ENCODE data around the gene GMPS.

The GMPS gene

GRCh38 chr3:155978324-155978723, 107.9 kb downstream of the GMPS start:
- TF ChIP-seq, protein P1, sequence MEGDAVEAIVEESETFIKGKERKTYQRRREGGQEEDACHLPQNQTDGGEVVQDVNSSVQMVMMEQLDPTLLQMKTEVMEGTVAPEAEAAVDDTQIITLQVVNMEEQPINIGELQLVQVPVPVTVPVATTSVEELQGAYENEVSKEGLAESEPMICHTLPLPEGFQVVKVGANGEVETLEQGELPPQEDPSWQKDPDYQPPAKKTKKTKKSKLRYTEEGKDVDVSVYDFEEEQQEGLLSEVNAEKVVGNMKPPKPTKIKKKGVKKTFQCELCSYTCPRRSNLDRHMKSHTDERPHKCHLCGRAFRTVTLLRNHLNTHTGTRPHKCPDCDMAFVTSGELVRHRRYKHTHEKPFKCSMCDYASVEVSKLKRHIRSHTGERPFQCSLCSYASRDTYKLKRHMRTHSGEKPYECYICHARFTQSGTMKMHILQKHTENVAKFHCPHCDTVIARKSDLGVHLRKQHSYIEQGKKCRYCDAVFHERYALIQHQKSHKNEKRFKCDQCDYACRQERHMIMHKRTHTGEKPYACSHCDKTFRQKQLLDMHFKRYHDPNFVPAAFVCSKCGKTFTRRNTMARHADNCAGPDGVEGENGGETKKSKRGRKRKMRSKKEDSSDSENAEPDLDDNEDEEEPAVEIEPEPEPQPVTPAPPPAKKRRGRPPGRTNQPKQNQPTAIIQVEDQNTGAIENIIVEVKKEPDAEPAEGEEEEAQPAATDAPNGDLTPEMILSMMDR (conservative IDR thresholded peaks at IDR 0.05; ENCODE audit: low read depth, low read length), result peak; percentile 42; the same call in 1 of the 2 replicates
- no peak overlapping the region for H2AFZ ChIP-seq (ENCODE audit: low read depth)
- no peaks in the 10 kb centered on the region for H3K4me1 ChIP-seq (ENCODE audit: low read depth, poor library complexity, severe bottlenecking)
- no peak overlapping the region for H3K4me3 ChIP-seq (IDR thresholded peaks at IDR 0.05; ENCODE audit: insufficient read depth, low read depth, low read length)
- no peaks in the 10 kb centered on the region for H4K20me1 ChIP-seq (ENCODE audit: insufficient read depth)
- H3K9ac ChIP-seq, result no peak overlapping the region
- no peak overlapping the region for H3K4me2 ChIP-seq
- H3K36me3 ChIP-seq (ENCODE audit: insufficient read depth), result no peaks in the 10 kb centered on the region
- H3K27ac ChIP-seq, result no peak overlapping the region
- no peaks in the 10 kb centered on the region for H3K79me2 ChIP-seq (ENCODE audit: insufficient read depth, low read depth)
- H3K27me3 ChIP-seq (ENCODE audit: insufficient read depth, low read depth), result no peaks in the 10 kb centered on the region

DNA sequence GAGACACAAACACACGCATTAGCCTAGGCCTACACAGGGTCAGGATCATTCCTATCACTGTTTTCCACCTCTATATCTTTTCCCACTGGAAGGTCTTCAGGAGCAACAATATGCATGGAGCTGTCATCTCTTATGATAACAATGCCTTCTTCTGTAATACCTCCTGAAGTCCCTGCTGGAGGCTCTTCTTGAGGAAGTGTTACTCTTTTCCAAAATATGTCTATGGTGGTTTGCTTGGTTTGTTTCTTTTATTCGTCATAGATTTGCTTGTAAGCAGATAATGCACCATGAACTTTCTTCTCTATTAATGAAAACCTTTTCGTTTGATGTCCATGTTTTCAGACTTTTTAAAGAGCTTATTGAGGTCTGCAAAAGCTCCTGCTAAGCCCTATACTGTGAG, 109.3 kb downstream of the GMPS start:
- TF ChIP-seq, protein P1 (conservative IDR thresholded peaks at IDR 0.05; ENCODE audit: low read depth, low read length), result no peak
- H3K27ac ChIP-seq, result no peak overlapping the region

GRCh38 chr3:155981669-155982068, 111.2 kb downstream of the GMPS start:
- Histone ChIP-seq H3K9ac (no peak overlapping the region), H3K79me2 (ENCODE audit: insufficient read depth, low read depth) (no peaks in the 10 kb centered on the region), H3K4me3 (IDR thresholded peaks at IDR 0.05; ENCODE audit: insufficient read depth, low read depth, low read length) (no peak overlapping the region), H3K4me2 (no peak overlapping the region), H3K27ac (no peak overlapping the region), H3K27me3 (ENCODE audit: insufficient read depth, low read depth) (no peaks in the 10 kb centered on the region), H3K4me1 (ENCODE audit: low read depth, poor library complexity, severe bottlenecking) (no peaks in the 10 kb centered on the region), H4K20me1 (ENCODE audit: insufficient read depth) (no peaks in the 10 kb centered on the region), H3K36me3 (ENCODE audit: insufficient read depth) (no peaks in the 10 kb centered on the region), H2AFZ (ENCODE audit: low read depth) (no peak overlapping the region)
- TF ChIP-seq, protein P1 (conservative IDR thresholded peaks at IDR 0.05; ENCODE audit: low read depth, low read length), result no peak

More for the DNA sequence above, 109.3 kb downstream of the GMPS start:
- no peaks in the 10 kb centered on the region for H3K36me3 ChIP-seq (ENCODE audit: insufficient read depth)
- H2AFZ ChIP-seq (ENCODE audit: low read depth), result no peak overlapping the region
- no peak overlapping the region for H3K4me2 ChIP-seq
- H4K20me1 ChIP-seq (ENCODE audit: insufficient read depth), result no peaks in the 10 kb centered on the region
- no peak overlapping the region for H3K4me3 ChIP-seq (IDR thresholded peaks at IDR 0.05; ENCODE audit: insufficient read depth, low read depth, low read length)
- no peaks in the 10 kb centered on the region for H3K79me2 ChIP-seq (ENCODE audit: insufficient read depth, low read depth)
- H3K27me3 ChIP-seq (ENCODE audit: insufficient read depth, low read depth), result no peaks in the 10 kb centered on the region
- no peak overlapping the region for H3K9ac ChIP-seq
- H3K4me1 ChIP-seq (ENCODE audit: low read depth, poor library complexity, severe bottlenecking), result no peaks in the 10 kb centered on the region

DNA sequence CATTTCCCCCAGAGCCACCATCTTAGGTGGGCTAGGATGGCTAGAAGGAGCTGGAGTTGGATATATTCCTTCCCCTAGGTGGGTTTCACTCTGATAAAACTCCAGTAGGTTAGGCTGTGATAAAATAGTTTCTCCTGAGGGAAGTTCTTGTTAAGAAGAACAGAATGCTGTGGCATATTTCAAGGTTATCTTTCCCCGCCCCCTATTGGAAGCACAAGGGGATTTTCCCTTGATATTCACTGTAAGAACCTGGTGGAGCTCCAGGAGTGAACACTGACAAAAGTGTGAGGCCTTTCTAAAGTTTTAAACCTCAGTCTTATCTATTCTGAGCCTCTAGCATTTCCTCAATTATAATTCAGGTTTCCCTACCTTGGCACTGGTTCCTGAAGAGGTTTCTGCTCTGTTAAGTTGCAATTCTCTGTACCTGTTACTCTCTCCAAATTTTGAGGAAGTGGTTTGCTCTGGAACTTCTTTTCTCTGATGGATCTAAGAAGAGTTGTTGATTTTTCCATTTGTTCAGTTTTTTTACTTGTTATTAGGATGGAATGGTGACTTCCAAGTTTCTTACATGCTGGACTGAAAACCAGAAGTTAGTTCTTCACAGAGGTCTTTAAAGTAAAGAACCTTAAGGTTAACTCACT, 113.5 kb downstream of the GMPS start:
- Histone ChIP-seq H3K27ac (no peak overlapping the region), H3K4me3 (IDR thresholded peaks at IDR 0.05; ENCODE audit: insufficient read depth, low read depth, low read length) (no peak overlapping the region), H3K36me3 (ENCODE audit: insufficient read depth) (no peaks in the 10 kb centered on the region), H4K20me1 (ENCODE audit: insufficient read depth) (no peaks in the 10 kb centered on the region), H3K9ac (no peak overlapping the region), H3K4me2 (no peak overlapping the region), H3K27me3 (ENCODE audit: insufficient read depth, low read depth) (no peaks in the 10 kb centered on the region), H3K79me2 (ENCODE audit: insufficient read depth, low read depth) (no peaks in the 10 kb centered on the region), H2AFZ (ENCODE audit: low read depth) (no peak overlapping the region), H3K4me1 (ENCODE audit: low read depth, poor library complexity, severe bottlenecking) (no peaks in the 10 kb centered on the region)
- TF ChIP-seq, protein P1 (conservative IDR thresholded peaks at IDR 0.05; ENCODE audit: low read depth, low read length), result no peak

Data from KMS-11 (cell line).